ENCODE data around the gene SPATA45. TPM values are rescaled to one million over a fixed set of nuclear protein-coding genes. Genes with fewer than 3 reads are reported as not detected.

The SPATA45 gene
- total and polyA plus RNA-seq, 8 donors = not detected

DNA sequence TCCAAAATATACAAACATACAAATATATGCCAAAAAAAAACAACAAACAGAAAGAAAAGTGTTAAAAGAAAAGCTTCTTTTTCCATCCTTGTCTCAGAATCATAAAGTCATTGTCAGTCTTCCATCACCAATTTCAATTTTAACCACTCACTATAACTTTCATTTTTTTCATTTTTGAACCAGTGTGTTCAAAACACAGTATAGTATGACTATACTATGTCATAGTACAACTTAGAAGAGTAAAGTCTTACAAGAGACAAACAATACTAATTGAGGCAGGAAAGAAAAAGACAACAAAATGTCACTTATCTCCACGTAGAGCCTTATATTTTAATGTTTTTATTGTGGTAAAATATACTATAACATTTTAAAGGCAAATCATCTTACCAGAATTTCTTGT, 63.5 kb downstream of the SPATA45 start:
- 61 to 81% (median 73%) methylated on average over 1 of the region's 1 CpG for WGBS, 5 donors
- no peak for DNase-seq
- Histone ChIP-seq H3K4me3 (no peak overlapping the region), H3K27ac (no peak overlapping the region), H3K9me3 (no peaks in the 10 kb centered on the region), H3K36me3 (peaks cover 11 to 71% (median 59%) of the 10 kb centered on the region in 4 donors), H3K27me3 (no peaks in the 10 kb centered on the region), H3K4me1 (peaks cover 0 to 12% (median 3%) of the 10 kb centered on the region in 4 donors)
- intact Hi-C loops (cut with DNase I; ENCODE audit: low total_unique reads) = no loop called here
- no peak for TF ChIP-seq POLR2AphosphoS5 (IDR thresholded peaks at IDR 0.05)
- TF ChIP-seq POLR2A (IDR thresholded peaks at IDR 0.05) = no peak
- no peak for TF ChIP-seq EP300 (IDR thresholded peaks at IDR 0.05)
- TF ChIP-seq, protein P1, sequence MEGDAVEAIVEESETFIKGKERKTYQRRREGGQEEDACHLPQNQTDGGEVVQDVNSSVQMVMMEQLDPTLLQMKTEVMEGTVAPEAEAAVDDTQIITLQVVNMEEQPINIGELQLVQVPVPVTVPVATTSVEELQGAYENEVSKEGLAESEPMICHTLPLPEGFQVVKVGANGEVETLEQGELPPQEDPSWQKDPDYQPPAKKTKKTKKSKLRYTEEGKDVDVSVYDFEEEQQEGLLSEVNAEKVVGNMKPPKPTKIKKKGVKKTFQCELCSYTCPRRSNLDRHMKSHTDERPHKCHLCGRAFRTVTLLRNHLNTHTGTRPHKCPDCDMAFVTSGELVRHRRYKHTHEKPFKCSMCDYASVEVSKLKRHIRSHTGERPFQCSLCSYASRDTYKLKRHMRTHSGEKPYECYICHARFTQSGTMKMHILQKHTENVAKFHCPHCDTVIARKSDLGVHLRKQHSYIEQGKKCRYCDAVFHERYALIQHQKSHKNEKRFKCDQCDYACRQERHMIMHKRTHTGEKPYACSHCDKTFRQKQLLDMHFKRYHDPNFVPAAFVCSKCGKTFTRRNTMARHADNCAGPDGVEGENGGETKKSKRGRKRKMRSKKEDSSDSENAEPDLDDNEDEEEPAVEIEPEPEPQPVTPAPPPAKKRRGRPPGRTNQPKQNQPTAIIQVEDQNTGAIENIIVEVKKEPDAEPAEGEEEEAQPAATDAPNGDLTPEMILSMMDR (IDR thresholded peaks at IDR 0.05) = no peak

DNA sequence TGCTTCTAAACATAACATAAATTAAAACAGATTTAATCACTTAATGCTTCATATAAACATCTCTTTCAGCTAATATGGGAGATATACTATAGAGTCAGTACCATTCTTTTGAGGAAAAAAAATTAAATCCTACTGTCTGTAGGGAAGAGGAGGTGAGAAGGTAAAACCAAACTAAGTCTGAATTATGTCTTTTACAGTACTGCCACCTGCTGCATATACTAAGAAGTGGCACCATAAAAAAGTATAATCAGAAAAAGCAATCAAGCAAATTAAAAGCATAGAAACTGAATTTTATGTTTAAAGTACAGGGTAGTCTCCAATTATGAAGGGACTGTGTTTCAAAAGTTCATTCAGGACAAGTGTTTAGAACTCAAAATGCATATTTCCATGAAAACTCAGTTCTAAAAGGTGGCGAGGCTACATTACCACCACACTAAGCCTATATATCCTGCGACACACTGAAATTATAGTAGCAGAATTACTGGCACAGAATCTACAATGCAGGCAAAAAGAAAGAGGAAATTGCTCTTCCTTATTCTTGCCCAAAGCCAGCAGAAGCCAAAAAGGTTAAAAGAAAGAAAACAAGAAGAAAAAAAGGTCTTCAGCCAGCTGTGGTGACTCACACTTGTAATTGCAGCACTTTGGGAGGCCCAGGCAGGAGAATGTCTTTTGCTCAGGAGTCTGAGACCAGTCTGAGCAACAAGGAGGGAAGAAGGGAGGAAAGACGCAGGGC, 64.9 kb downstream of the SPATA45 start:
- 81 to 92% (median 90%) methylated on average over 3 of the region's 3 CpGs for WGBS, 5 donors
- intact Hi-C loops (cut with DNase I; ENCODE audit: low total_unique reads) = no loop called here

DNA sequence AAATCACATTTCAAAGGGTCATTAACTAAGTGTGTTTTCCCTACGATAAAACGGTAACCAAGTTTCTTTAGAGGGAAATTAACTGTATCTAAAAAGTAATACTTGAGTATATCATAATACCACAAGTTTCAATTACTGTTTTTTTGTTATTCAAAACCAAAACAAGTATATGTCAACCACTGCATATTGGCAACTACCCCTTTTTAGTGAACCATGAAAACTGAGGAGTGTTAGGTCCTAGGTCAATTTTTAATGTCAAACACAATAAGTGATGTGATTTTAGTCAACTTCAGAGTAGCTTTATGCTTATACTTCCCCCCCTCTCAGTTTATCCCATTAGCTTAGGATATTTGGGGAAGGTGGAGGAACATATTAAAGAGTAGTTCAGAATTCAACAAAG, 66.2 kb downstream of the SPATA45 start:
- DNase-seq = no peak
- WGBS, 5 donors = 81 to 93% (median 83%) methylated on average over 2 of the region's 2 CpGs
- Histone ChIP-seq H3K9me3 (no peaks in the 10 kb centered on the region), H3K4me3 (no peak overlapping the region), H3K27ac (no peak overlapping the region), H3K27me3 (no peaks in the 10 kb centered on the region), H3K36me3 (peaks cover 11 to 60% (median 56%) of the 10 kb centered on the region in 4 donors), H3K4me1 (no peaks in the 10 kb centered on the region)
- intact Hi-C loops (cut with DNase I; ENCODE audit: low total_unique reads) = no loop called here
- TF ChIP-seq POLR2AphosphoS5 (IDR thresholded peaks at IDR 0.05) (no peak), POLR2A (IDR thresholded peaks at IDR 0.05) (no peak), EP300 (IDR thresholded peaks at IDR 0.05) (no peak)
- TF ChIP-seq, protein P1 (IDR thresholded peaks at IDR 0.05) = no peak

More for the DNA sequence above, 64.9 kb downstream of the SPATA45 start:
- no peaks in the 10 kb centered on the region for H3K9me3 ChIP-seq
- TF ChIP-seq, protein P1 (IDR thresholded peaks at IDR 0.05) = peak in 5 of 7 experiments; percentile 37 to 59 (median 44)
- no peak for TF ChIP-seq POLR2AphosphoS5 (IDR thresholded peaks at IDR 0.05)
- H3K4me3 ChIP-seq = no peak overlapping the region
- H3K27me3 ChIP-seq = no peaks in the 10 kb centered on the region
- no peaks in the 10 kb centered on the region for H3K4me1 ChIP-seq
- peaks cover 11 to 69% (median 59%) of the 10 kb centered on the region in 4 donors for H3K36me3 ChIP-seq
- H3K27ac ChIP-seq = peak overlapping the region in 1 of 5 donors; percentile 40
- DNase-seq = peak in 1 of 2 donors; percentile 43

DNA sequence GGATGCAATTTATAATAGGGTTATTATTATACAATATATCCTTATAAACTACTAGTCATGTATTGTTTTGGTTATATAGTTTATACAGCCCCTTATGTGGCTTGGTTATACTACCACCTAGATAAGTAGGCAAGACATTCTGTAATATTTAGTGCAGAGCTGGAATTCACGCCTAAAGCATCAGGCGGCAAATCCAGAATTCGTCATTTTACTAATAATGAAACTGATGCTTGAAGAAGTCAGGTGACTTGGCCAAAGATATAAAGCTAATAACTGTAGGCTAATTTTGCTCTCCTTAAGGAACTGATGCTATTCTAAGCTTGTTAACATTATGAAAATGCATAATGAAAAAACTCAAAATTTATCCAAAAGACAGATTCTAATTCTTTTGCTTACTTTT, 66.7 kb downstream of the SPATA45 start:
- no peak for DNase-seq
- WGBS, 5 donors = 85 to 93% (median 90%) methylated on average over 3 of the region's 3 CpGs
- no peaks in the 10 kb centered on the region for H3K9me3 ChIP-seq
- intact Hi-C loops (cut with DNase I; ENCODE audit: low total_unique reads) = no loop called here
- H3K36me3 ChIP-seq = peaks cover 11 to 55% (median 53%) of the 10 kb centered on the region in 4 donors
- H3K27ac ChIP-seq = no peak overlapping the region
- no peaks in the 10 kb centered on the region for H3K27me3 ChIP-seq
- no peaks in the 10 kb centered on the region for H3K4me1 ChIP-seq
- TF ChIP-seq EP300 (IDR thresholded peaks at IDR 0.05) (no peak), POLR2AphosphoS5 (IDR thresholded peaks at IDR 0.05) (no peak), POLR2A (IDR thresholded peaks at IDR 0.05) (no peak)
- TF ChIP-seq, protein P1 (IDR thresholded peaks at IDR 0.05) = no peak
- H3K4me3 ChIP-seq = no peak overlapping the region

Small RNA genes within 50 kb of the gene (small RNA-seq; reads per million reads assigned to genes)
- gene AC104333.1 (0 reads per million in 4 donors), gene AC104333.2 (0 reads per million in 4 donors)

Other genes starting within 250 kb of the SPATA45 start
- 10 to 100 TPM in 4 of 5 donors, not detected in 1; 14.0 to 59.8 (median 24.3) TPM for gene ATF3, start 238.9 kb downstream of the SPATA45 start, total RNA-seq
- gene ATF3, start 238.9 kb downstream of the SPATA45 start, polyA plus RNA-seq = 10 to 100 TPM; 19.9 to 60.2 (median 33.0) TPM
- 1 to 10 TPM in 2 of 5 donors, not detected in 3; 1.1 to 1.2 TPM for gene BATF3, start 147.8 kb downstream of the SPATA45 start, total RNA-seq
- gene BATF3, start 147.8 kb downstream of the SPATA45 start, polyA plus RNA-seq = 1 to 10 TPM; 4.1 to 6.9 (median 5.3) TPM
- 100 to 1,000 TPM in 1 of 5 donors, 10 to 100 TPM in 4; 23.2 to 170 (median 54.2) TPM for gene NSL1, start 55.9 kb downstream of the SPATA45 start, total RNA-seq
- gene NSL1, start 55.9 kb downstream of the SPATA45 start, polyA plus RNA-seq = 10 to 100 TPM; 10.2 to 23.8 (median 21.8) TPM
- gene TATDN3, start 55.8 kb downstream of the SPATA45 start, total RNA-seq = 10 to 100 TPM in 2 of 5 donors, 1 to 10 TPM in 3; 2.6 to 52.2 (median 9.3) TPM
- gene TATDN3, start 55.8 kb downstream of the SPATA45 start, polyA plus RNA-seq = 10 to 100 TPM in 2 of 3 donors, 1 to 10 TPM in 1; 8.1 to 11.2 (median 11.1) TPM
- gene FLVCR1, start 10.6 kb upstream of the SPATA45 start, total RNA-seq = 10 to 100 TPM in 3 of 5 donors, 1 to 10 TPM in 2; 1.8 to 19.1 (median 10.7) TPM
- gene FLVCR1, start 10.6 kb upstream of the SPATA45 start, polyA plus RNA-seq = 1 to 10 TPM in 2 of 3 donors, under 1 TPM in 1; 0.61 to 4.4 (median 2.2) TPM
- gene VASH2, start 102.9 kb upstream of the SPATA45 start, total RNA-seq = 10 to 100 TPM in 1 of 5 donors, not detected in 4; 10.3 TPM
- under 1 TPM; 0.13 to 0.93 (median 0.92) TPM for gene VASH2, start 102.9 kb upstream of the SPATA45 start, polyA plus RNA-seq
- 100 to 1,000 TPM in 1 of 5 donors, 10 to 100 TPM in 3, 1 to 10 TPM in 1; 3.2 to 107 (median 51.9) TPM for gene ANGEL2, start 168.2 kb upstream of the SPATA45 start, total RNA-seq
- 1 to 10 TPM; 6.6 to 9.8 (median 9.3) TPM for gene ANGEL2, start 168.2 kb upstream of the SPATA45 start, polyA plus RNA-seq
- 100 to 1,000 TPM in 1 of 5 donors, 10 to 100 TPM in 3, 1 to 10 TPM in 1; 3.8 to 137 (median 24.5) TPM for gene RPS6KC1, start 203.6 kb upstream of the SPATA45 start, total RNA-seq
- 1 to 10 TPM; 4.0 to 6.1 (median 5.3) TPM for gene RPS6KC1, start 203.6 kb upstream of the SPATA45 start, polyA plus RNA-seq